Measurements from ENCODE around the gene GLB1L.

Gene GLB1L

GRCh38 chr2:219252900-219253752, 7.9 kb upstream of the GLB1L start, which contains the start of gene TUBA4B:
Gene TUBA4B, plus strand, starts transcription at chr2:219253243. Its CDS starts 165 bp downstream, at chr2:219253408.
- no peak for DNase-seq (ENCODE audit: low read depth, low spot score)

- DNase-seq (ENCODE audit: low read depth, low spot score), result no peak
Observed at GRCh38 chr2:219252570-219252899, 7.3 kb upstream of the GLB1L start.

DNA sequence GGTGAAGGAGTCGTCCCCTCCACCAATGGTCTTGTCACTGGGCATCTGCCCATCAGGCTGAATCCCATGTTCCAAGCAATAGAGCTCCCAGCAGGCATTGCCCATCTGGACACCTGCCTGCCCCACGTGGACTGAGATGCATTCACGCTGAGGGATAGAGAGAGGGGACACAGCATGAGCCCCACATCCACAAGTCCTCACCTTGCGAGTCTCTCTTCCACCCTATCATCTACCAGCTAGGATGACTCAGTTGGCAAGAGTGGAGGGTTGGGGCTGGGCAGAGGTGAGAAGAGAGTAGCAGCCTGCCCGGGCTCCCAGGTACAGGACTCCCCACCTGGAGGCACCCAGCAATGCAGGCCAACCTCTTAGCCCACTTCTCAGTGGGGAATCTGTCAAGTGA, 6.8 kb upstream of the GLB1L start:
- no peak for DNase-seq (ENCODE audit: low read depth, low spot score)

DNA sequence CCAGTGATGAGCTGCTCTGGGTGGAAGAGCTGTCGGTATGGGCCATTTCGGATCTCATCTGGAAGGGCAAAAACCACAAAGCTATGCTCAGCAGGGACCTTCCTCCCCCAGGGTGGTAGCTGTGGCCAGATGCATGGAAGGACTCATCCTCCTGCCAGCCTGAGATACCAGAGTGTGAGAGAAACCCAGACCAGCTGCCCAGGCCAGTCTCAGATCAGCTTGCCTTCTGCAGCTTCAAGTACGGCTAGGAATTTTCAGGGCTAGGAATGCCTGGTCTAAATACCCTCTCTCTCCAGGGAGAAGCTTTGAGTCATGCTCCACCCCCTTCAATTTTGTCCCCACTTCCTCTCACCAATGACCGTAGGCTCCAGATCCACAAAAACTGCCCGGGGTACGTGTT, 6.4 kb upstream of the GLB1L start:
- DNase-seq (ENCODE audit: low read depth, low spot score), result no peak

GRCh38 chr2:219250049-219250781, 5.0 kb upstream of the GLB1L start:
- DNase-seq (ENCODE audit: low read depth, low spot score), result no peak

DNA sequence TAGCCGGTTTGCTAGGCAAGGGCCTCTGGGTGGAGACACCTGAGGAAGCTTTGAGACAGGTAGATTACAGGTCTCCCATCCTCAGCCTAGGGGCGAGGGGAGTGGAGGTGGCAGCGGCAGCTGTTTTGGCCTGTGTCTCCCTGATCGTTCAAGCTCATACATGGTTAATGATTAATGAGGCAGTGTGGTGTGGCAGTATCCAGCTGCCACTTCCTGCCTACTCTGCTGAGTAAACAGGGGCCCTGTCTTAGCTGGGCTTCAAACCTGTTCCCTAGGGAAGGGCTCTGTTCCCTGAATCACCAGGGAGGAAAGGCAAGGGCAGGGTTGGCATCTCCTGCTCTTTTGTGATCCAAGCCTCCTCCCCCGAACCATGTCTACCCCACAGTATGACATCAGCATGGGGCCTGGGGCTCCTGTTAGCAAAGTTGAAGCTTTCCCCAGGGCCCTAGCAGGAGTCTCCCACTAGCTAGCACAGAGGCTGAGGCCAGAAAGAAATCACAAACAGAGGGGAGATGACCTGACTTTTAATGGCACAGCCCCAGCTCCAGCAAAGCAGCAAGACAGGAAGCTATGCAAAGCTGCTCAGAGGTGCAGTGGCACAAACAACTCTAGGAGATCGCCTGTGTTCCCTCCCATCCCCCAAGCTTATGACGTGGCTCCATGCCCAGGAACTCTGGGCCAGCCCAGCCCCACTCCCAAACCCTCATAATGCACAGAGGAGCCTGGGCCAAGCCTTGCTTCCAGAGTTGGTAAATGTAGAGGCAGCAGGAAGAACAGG, 4.1 kb upstream of the GLB1L start:
- no peak for DNase-seq (ENCODE audit: low read depth, low spot score)

GRCh38 chr2:219248845-219249202, 3.6 kb upstream of the GLB1L start:
- no peak for DNase-seq (ENCODE audit: low read depth, low spot score)

GRCh38 chr2:219247678-219248642, 2.7 kb upstream of the GLB1L start:
- no peak for DNase-seq (ENCODE audit: low read depth, low spot score)

- DNase-seq (ENCODE audit: low read depth, low spot score), result no peak
Observed at GRCh38 chr2:219246559-219246958, 1.3 kb upstream of the GLB1L start.

DNA sequence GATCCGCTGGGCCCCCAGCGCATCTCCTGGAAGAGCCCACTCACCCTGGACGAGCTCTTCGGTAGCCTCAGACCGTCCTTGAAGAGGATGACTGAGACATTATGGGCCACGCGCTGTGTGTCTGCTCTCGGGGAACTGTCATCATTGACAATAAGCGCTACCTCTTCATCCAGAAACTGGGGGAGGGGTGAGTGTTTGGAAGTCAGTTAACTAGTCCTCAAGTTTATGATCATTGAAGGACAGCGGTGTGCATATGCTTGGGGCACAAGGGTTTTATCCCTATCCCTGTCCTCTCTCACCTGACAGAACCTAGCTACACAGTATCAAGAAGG, 621 bp upstream of the GLB1L start:
- no peak for DNase-seq (ENCODE audit: low read depth, low spot score)

GRCh38 chr2:219244789-219245147, 476 bp downstream of the GLB1L start:
- DNase-seq (ENCODE audit: low read depth, low spot score), result no peak

DNA sequence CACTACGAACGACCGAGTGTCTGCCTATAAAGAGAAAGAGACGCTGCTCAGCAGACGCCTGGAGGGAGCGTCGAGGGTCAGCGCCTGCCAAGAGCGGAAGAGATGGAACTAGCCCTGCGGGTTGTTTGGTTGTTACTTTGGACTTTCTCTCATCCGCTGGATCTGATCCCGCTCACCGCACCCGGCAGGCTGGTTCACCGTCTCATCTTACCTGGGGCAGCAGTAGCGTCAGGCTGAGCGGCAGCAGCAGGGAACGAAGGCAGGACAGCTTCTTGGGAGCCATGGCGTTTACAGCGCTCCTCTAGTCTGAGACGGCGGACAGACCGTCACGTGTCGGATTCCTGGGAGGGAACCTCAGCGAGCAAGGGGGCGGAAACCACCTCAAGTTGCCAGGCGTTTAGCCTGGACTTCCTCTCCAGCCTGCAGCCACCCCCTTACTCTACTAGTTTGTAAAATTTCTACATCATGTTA, 1.9 kb downstream of the GLB1L start:
- no peak for DNase-seq (ENCODE audit: low read depth, low spot score)

DNA sequence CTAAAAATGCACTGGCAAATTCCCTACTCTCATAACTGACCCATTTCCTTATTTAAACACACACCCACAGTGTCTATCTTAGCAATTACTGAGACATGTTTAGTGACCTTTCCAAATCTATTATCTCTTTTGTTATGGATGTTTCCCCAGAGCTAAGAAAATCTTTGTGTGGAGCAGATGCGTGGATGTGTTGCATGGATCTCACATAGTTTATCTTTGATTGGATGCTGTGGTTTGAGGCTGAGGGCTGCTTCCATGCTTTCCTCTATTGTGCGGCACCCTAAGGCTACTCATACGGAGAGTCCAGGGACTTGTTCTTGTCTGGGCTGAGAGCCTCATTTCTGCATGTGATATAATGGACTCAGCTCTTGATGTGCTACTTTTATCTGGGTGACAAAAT, 10.9 kb downstream of the GLB1L start:
- no peak for DNase-seq (ENCODE audit: low read depth, low spot score)

DNA sequence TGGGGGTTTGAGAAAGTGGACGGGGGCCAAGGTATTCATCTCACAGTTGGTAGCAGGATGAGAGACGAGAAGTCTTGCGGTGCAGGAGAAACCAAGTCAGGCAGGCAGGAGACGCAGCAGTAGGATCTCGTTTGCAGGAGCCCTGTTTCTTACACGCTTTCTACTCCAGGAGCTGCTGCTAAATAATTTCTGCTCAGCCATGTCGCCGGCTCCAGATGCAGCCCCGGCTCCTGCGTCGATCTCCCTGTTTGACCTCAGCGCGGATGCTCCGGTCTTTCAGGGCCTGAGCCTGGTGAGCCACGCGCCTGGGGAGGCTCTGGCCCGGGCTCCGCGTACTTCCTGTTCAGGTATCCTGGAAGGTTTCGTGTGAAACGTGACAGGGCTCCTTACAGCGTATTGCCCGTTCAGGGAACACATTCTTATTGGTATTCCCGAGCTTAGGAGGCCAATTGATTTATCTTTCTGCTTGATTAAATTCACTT, 15.1 kb downstream of the GLB1L start:
- DNase-seq (ENCODE audit: low read depth, low spot score), result no peak

GRCh38 chr2:219229305-219230058, 15.8 kb downstream of the GLB1L start, which contains the start of the genes ANKZF1 and ATG9A:
Gene ANKZF1, plus strand, starts transcription at chr2:219229806. Its CDS starts 452 bp downstream, at chr2:219230258.
Gene ATG9A, minus strand, starts transcription at chr2:219229636. Its CDS starts 1,612 bp downstream, at chr2:219228024.
- DNase-seq (ENCODE audit: low read depth, low spot score), result peak; percentile 98

GRCh38 chr2:219228911-219229304, 16.3 kb downstream of the GLB1L start:
- no peak for DNase-seq (ENCODE audit: low read depth, low spot score)

GRCh38 chr2:219228041-219228910, 17.0 kb downstream of the GLB1L start:
- no peak for DNase-seq (ENCODE audit: low read depth, low spot score)

- DNase-seq (ENCODE audit: low read depth, low spot score), result no peak
Observed at GRCh38 chr2:219225350-219225749, 19.9 kb downstream of the GLB1L start.

Data from activated naive CD8-positive, alpha-beta T cell treated with anti-CD3 and anti-CD28 coated beads, Interleukin-2, amount 50 U/mL, for 16 hours (primary cell).